ENCODE measurements around the gene ARID3A. TPM values are rescaled to one million over a fixed set of nuclear protein-coding genes. Genes with fewer than 3 reads are reported as not detected.
A peak's percentile ranks its signal among the peaks of the same experiment; 100 is the strongest.

Gene ARID3A
- 77.4 and 78.4 TPM in 2 replicates for total RNA-seq (2021; fragmentation: NEBNext Ultra II Directional; extraction: Animal tissue kit (Norgen Biotek cat#: 25700))
- polyA plus RNA-seq (2011; rRNA removed), result 40.5 and 59.3 TPM in 2 replicates
- polyA plus RNA-seq (2011; cell fraction: cytosol; rRNA removed), result 36.7 TPM
- 81.3 TPM for polyA plus RNA-seq (2011; cell fraction: nucleus; rRNA removed)
- polyA plus RNA-seq (2012, experiment 1 of 2), result 54.1 to 64.5 TPM (median 58.9 TPM) in 4 replicates
- 42.7 TPM for polyA plus RNA-seq (2012, experiment 2 of 2)
- 56.0 TPM for polyA plus RNA-seq (2013, experiment 1 of 2)
- 52.3 TPM for polyA plus RNA-seq (2013, experiment 2 of 2)
- 69.0 and 86.2 TPM in 2 replicates for polyA minus RNA-seq (2011; rRNA and poly(A)+ RNA removed)
- polyA minus RNA-seq (2011; cell fraction: cytosol; rRNA and poly(A)+ RNA removed), result 101 TPM
- 66.4 TPM for polyA minus RNA-seq (2011; cell fraction: nucleus; rRNA and poly(A)+ RNA removed)
- long read RNA-seq, experiment 1, partial matches to known transcripts, result 1 of 51 reads
- long read RNA-seq, experiment 1, other reads (novel, unspliced or antisense), result 50 of 51 reads
- long read RNA-seq, experiment 2, partial matches to known transcripts, result 0 of 2 reads
- long read RNA-seq, experiment 2, other reads (novel, unspliced or antisense), result 2 of 2 reads

- ChIA-PET POLR2A (ENCODE audit: partially characterized antibody) (interaction anchor here (1.9 to 3.3 kb wide), 2 partner anchors 31 to 101 kb away, joined by 5 to 16 read pairs; partner anchors contain the start of gene CNN2), CTCF (ENCODE audit: partially characterized antibody) (interaction anchor here (1.6 to 3.7 kb wide), 3 partner anchors 13 to 97 kb away, joined by 3 to 113 read pairs (median 15); partner anchors contain the start of gene WDR18)
- Histone ChIP-seq H3K79me2 (ENCODE audit: control insufficient read depth in 1 of 2, insufficient read depth in 2 of 2, low read length in 2 of 2) (peaks cover 0 to 19% of the 10 kb centered on the region in 2 experiments; a peak in 2 of 4 replicates), H2AK5ac (ENCODE audit: low read depth, low read length) (no peak within 1 kb of the TSS), H3K9me3 (ENCODE audit: insufficient read depth in 2 of 2, low read depth in 1 of 2, low read length in 1 of 2) (no peaks in the 10 kb centered on the region), H4K8ac (ENCODE audit: extremely low read depth, insufficient read depth, low read length) (peak within 1 kb of the TSS; percentile 38), H2BK120ac (replicated peaks; ENCODE audit: low read depth, low read length) (no peak within 1 kb of the TSS), H3K4ac (replicated peaks; ENCODE audit: insufficient read length, low read depth, low read length) (peak within 1 kb of the TSS; percentile 8), H3K27me3 (replicated peaks in 1 of 4; ENCODE audit: control insufficient read depth in 3 of 4, extremely low read depth in 1 of 4, insufficient read depth in 3 of 4, low read length in 3 of 4) (peaks cover 6 to 8% (median 8%) of the 10 kb centered on the region in 4 experiments), H3K4me3 (ENCODE audit: extremely low read depth in 1 of 4, insufficient read depth in 2 of 4, low read depth in 3 of 4, low read length in 4 of 4) (peak within 1 kb of the TSS; percentile 65 to 97 (median 76)), H4K20me1 (replicated peaks in 1 of 2; ENCODE audit: control insufficient read depth in 1 of 2, insufficient read depth in 2 of 2, low read length in 2 of 2) (peaks cover 0 to 8% of the 10 kb centered on the region in 2 experiments), H3K23ac (ENCODE audit: insufficient read length) (no peak within 1 kb of the TSS), H2BK5ac (ENCODE audit: low read depth, low read length) (peak within 1 kb of the TSS; percentile 61; the same call in 1 of the 2 replicates), H3K4me2 (ENCODE audit: insufficient read depth in 1 of 2, low read depth in 2 of 2, low read length in 2 of 2) (peak within 1 kb of the TSS; percentile 71 to 84), H2BK15ac (ENCODE audit: low read length) (no peak within 1 kb of the TSS), H3K18ac (ENCODE audit: extremely low read depth, low read length) (peak within 1 kb of the TSS; percentile 32), H3K9ac (replicated peaks in 1 of 4; ENCODE audit: extremely low read depth in 1 of 4, low read depth in 3 of 4, low read length in 3 of 4) (peak within 1 kb of the TSS in 3 of 4 experiments; percentile 34 to 68 (median 57); a peak in 5 of 7 replicates), H4K91ac (replicated peaks; ENCODE audit: insufficient read length, low read length) (peak within 1 kb of the TSS; percentile 85), H4K5ac (ENCODE audit: insufficient read length, low read depth, low read length) (peak within 1 kb of the TSS; percentile 78), H3K14ac (ENCODE audit: insufficient read length) (no peak within 1 kb of the TSS), H3K56ac (replicated peaks; ENCODE audit: insufficient read length, low read depth, low read length) (peak within 1 kb of the TSS; percentile 32), H3K27ac (ENCODE audit: low read depth, low read length) (peak within 1 kb of the TSS; percentile 39; the same call in 1 of the 2 replicates), H2AFZ (ENCODE audit: low read length) (no peak within 1 kb of the TSS; the same call in 1 of the 2 replicates), H3K36me3 (ENCODE audit: control insufficient read depth in 2 of 4, insufficient read depth in 4 of 4, low read length in 3 of 4) (peaks cover 0 to 9% (median 3%) of the 10 kb centered on the region in 4 experiments; a peak in 2 of 8 replicates), H3K79me1 (ENCODE audit: low read depth, low read length) (peaks cover 6% of the 10 kb centered on the region; the same call in 1 of the 2 replicates), H3K4me1 (replicated peaks in 1 of 4; ENCODE audit: control insufficient read depth in 3 of 4, insufficient read depth in 4 of 4, low read length in 3 of 4) (peaks cover 2 to 8% (median 6%) of the 10 kb centered on the region in 4 experiments), H3K23me2 (ENCODE audit: low read depth, low read length) (peaks cover 6% of the 10 kb centered on the region), H2BK20ac (ENCODE audit: low read length) (no peak within 1 kb of the TSS), H2BK12ac (ENCODE audit: low read depth, low read length) (peak within 1 kb of the TSS; percentile 82; the same call in 1 of the 2 replicates)
- FAIRE-seq (no peak), DNase-seq (ENCODE audit: low read depth in 1 of 2, low spot score in 2 of 2) (peak in 1 of 2 experiments; percentile 75)
- WGBS, 2 experiments (ENCODE audit: extremely low coverage in 1 of 2, insufficient coverage in 1 of 2, insufficient read length in 1 of 2, insufficient replicate concordance in 2 of 2, low coverage in 1 of 2, low lambda C conversion rate in 2 of 2, missing lambda C conversion rate in 1 of 2), result 3% methylated on average over 42 of the region's 97 CpGs; no CpG with 5 or more reads in 1 of the 2 experiments
- TF ChIP-seq PHF8 (conservative IDR thresholded peaks at IDR 0.05; ENCODE audit: low read depth, low read length) (no peak), KDM4A (IDR thresholded peaks at IDR 0.05; ENCODE audit: low read depth, low read length, severe bottlenecking) (no peak), ASH2L (IDR thresholded peaks at IDR 0.05; ENCODE audit: low read length) (peak; percentile 23), CTCF (IDR thresholded peaks at IDR 0.05; ENCODE audit: control extremely low read depth in 1 of 3, insufficient read depth in 1 of 3, low read depth in 1 of 3, low read length in 3 of 3) (no peak), EGR1 (IDR thresholded peaks at IDR 0.05; ENCODE audit: borderline replicate concordance, low read depth, low read length) (no peak)
Measured at GRCh38 chr19:925526-926322, at the start of gene ARID3A. Gene ARID3A, plus strand, starts transcription at chr19:926035. Its CDS starts 3,494 bp downstream, at chr19:929529.
